H9 (cell line): ENCODE measurements around the gene CHD9. TPM values are rescaled to one million over a fixed set of nuclear protein-coding genes. Genes with fewer than 3 reads are reported as not detected.

Experiments used
- DNase-seq: peaks from one replicate; pipeline ENCODE4 v3.0.0-alpha.2; 2017
- H2AFZ ChIP-seq: one replicate; pipeline ENCODE4 v1.6.1; 2013; ENCODE audit warnings: mild to moderate bottlenecking, low read length, control low read depth, moderate library complexity
- H2AK5ac ChIP-seq: 2 replicates; pipeline ENCODE4 v1.6.1; 2013; ENCODE audit warnings: low read length, control low read depth, mixed read lengths; ENCODE audit not compliant: insufficient read length
- H2BK120ac ChIP-seq: one replicate; pipeline ENCODE4 v1.6.1; 2013; ENCODE audit warnings: low read depth, mild to moderate bottlenecking, low read length, control low read depth, inconsistent platforms; ENCODE audit not compliant: poor library complexity, severe bottlenecking
- H2BK12ac ChIP-seq: 2 replicates; pipeline ENCODE4 v1.6.1; 2013; ENCODE audit warnings: low read length, control low read depth, mixed read lengths, low read depth; ENCODE audit not compliant: insufficient read length
- H2BK15ac ChIP-seq: 2 replicates; pipeline ENCODE4 v1.6.1; 2013; ENCODE audit warnings: low read depth, low read length, control low read depth
- H2BK20ac ChIP-seq: one replicate; pipeline ENCODE4 v1.6.1; 2013; ENCODE audit warnings: low read depth, mild to moderate bottlenecking, low read length, control low read depth, inconsistent platforms; ENCODE audit not compliant: poor library complexity, severe bottlenecking
- H2BK5ac ChIP-seq: 2 replicates; pipeline ENCODE4 v1.6.1; 2013; ENCODE audit warnings: low read length, control low read depth, mixed read lengths; ENCODE audit not compliant: insufficient read length
- H3K14ac ChIP-seq: 2 replicates; pipeline ENCODE4 v1.6.1; 2013; ENCODE audit warnings: low read length, control low read depth; ENCODE audit not compliant: insufficient read depth
- H3K18ac ChIP-seq: 2 replicates; pipeline ENCODE4 v1.6.1; 2013; ENCODE audit warnings: low read depth, mild to moderate bottlenecking, mixed read lengths, low read length, control low read depth; ENCODE audit not compliant: insufficient read length
- H3K23ac ChIP-seq: 2 replicates; pipeline ENCODE4 v1.6.1; 2013; ENCODE audit warnings: low read length, control low read depth, mixed read lengths, low read depth; ENCODE audit not compliant: insufficient read length
- H3K23me2 ChIP-seq: 2 replicates; pipeline ENCODE4 v1.6.1; 2013; ENCODE audit warnings: low read depth, mild to moderate bottlenecking, mixed read lengths, low read length, control low read depth; ENCODE audit not compliant: insufficient read length, poor library complexity, severe bottlenecking
- H3K27ac ChIP-seq: 2 replicates; pipeline ENCODE4 v1.5.1; 2013; ENCODE audit warnings: low read length, control low read depth, mixed read lengths, low read depth; ENCODE audit not compliant: insufficient read length
- H3K27me3 ChIP-seq: 2 replicates; pipeline ENCODE4 v1.6.1; 2013; ENCODE audit warnings: low read length, control low read depth, inconsistent platforms; ENCODE audit not compliant: insufficient read depth
- H3K4ac ChIP-seq: 2 replicates; pipeline ENCODE4 v1.6.1; 2013; ENCODE audit warnings: low read depth, mild to moderate bottlenecking, control low read depth, inconsistent platforms, low read length, moderate library complexity
- H3K4me1 ChIP-seq: 2 replicates; pipeline ENCODE4 v1.6.1; 2013; ENCODE audit warnings: low read length, control low read depth, inconsistent platforms; ENCODE audit not compliant: insufficient read depth
- H3K4me2 ChIP-seq: 2 replicates; pipeline ENCODE4 v1.6.1; 2013; ENCODE audit warnings: low read length, control low read depth, mixed read lengths; ENCODE audit not compliant: insufficient read length, insufficient read depth
- H3K56ac ChIP-seq: 2 replicates; pipeline ENCODE4 v1.6.1; 2013; ENCODE audit warnings: low read depth, mild to moderate bottlenecking, mixed read lengths, low read length, control low read depth; ENCODE audit not compliant: insufficient read length
- H3K79me1 ChIP-seq: 2 replicates; pipeline ENCODE4 v1.6.1; 2013; ENCODE audit warnings: low read depth, mild to moderate bottlenecking, moderate library complexity, low read length, control low read depth, inconsistent platforms; ENCODE audit not compliant: insufficient read depth, poor library complexity, severe bottlenecking
- H3K79me2 ChIP-seq: 2 replicates; pipeline ENCODE4 v1.6.1; 2013; ENCODE audit warnings: low read length, control low read depth, inconsistent platforms; ENCODE audit not compliant: insufficient read depth
- H3K9ac ChIP-seq: 2 replicates; pipeline ENCODE4 v1.6.1; 2013; ENCODE audit warnings: low read length, control low read depth, mixed read lengths; ENCODE audit not compliant: insufficient read length; ENCODE audit errors: extremely low read depth
- H3K9me3 ChIP-seq: one replicate; pipeline ENCODE4 v1.6.1; 2013; ENCODE audit warnings: low read depth, low read length, inconsistent platforms; ENCODE audit not compliant: control insufficient read depth
- H3T11ph ChIP-seq: one replicate; pipeline ENCODE4 v1.6.1; 2013; ENCODE audit warnings: mild to moderate bottlenecking, low read length, control low read depth, inconsistent platforms
- H4K20me1 ChIP-seq: one replicate; pipeline ENCODE4 v1.6.1; 2013; ENCODE audit not compliant: control insufficient read depth, insufficient read length, insufficient read depth
- H4K5ac ChIP-seq: 2 replicates; pipeline ENCODE4 v1.6.1; 2013; ENCODE audit warnings: low read depth, mild to moderate bottlenecking, mixed read lengths, low read length, control low read depth; ENCODE audit not compliant: insufficient read length
- H4K8ac ChIP-seq: replicated peaks from 2 replicates; pipeline ENCODE4 v1.6.1; 2013; ENCODE audit warnings: low read length, control low read depth, mixed read lengths, low read depth; ENCODE audit not compliant: insufficient read length
- H4K91ac ChIP-seq: 2 replicates; pipeline ENCODE4 v1.6.1; 2013; ENCODE audit warnings: low read depth, mild to moderate bottlenecking, moderate library complexity, mixed read lengths, low read length, control low read depth; ENCODE audit not compliant: insufficient read length
- H3K27ac Mint-ChIP-seq, 3 experiments: 2 replicates in 2 of 3; 3 replicates in 1 of 3; pipeline ENCODE4 v1.8.0; 2020 to 2021; ENCODE audit warnings: mixed read lengths in 3 of 3, mild to moderate bottlenecking in 1 of 3, moderate library complexity in 1 of 3
- H3K27me3 Mint-ChIP-seq: 2 replicates; pipeline ENCODE4 v1.8.0; 2021; ENCODE audit warnings: low read depth, mild to moderate bottlenecking, moderate library complexity, mixed read lengths
- H3K36me3 Mint-ChIP-seq, 3 experiments: 2 replicates in 2 of 3; 3 replicates in 1 of 3; pipeline ENCODE4 v1.8.0; 2020 to 2021; ENCODE audit warnings: low read depth in 3 of 3, mixed read lengths in 3 of 3; ENCODE audit not compliant: insufficient read depth in 1 of 3
- H3K4me1 Mint-ChIP-seq, 2 experiments: 2 replicates each; pipeline ENCODE4 v1.8.0; 2020; ENCODE audit warnings: mixed read lengths in 2 of 2
- H3K4me3 Mint-ChIP-seq, 2 experiments: 2 replicates in 1 of 2; 3 replicates in 1 of 2; pipeline ENCODE4 v1.8.0; 2020 to 2021; ENCODE audit warnings: mild to moderate bottlenecking in 2 of 2, mixed read lengths in 2 of 2, moderate library complexity in 1 of 2
- H3K9me3 Mint-ChIP-seq, 2 experiments: 2 replicates in 1 of 2; 3 replicates in 1 of 2; pipeline ENCODE4 v1.8.0; 2020; ENCODE audit warnings: mild to moderate bottlenecking in 2 of 2, mixed read lengths in 2 of 2, moderate library complexity in 1 of 2
- CTCF ChIP-seq: fragments of 200-600 bp; sonication (generic); conservative IDR thresholded peaks from 3 replicates; pipeline ENCODE4 v1.8.0; 2021; ENCODE audit warnings: antibody characterized with exemption, mild to moderate bottlenecking
- WGBS: extraction: QIAGEN DNeasy Blood & Tissue Kit; methylation state at CpG from one replicate; pipeline ENCODE4 v1.1.7; 2013; ENCODE audit warnings: missing lambda C conversion rate, low lambda C conversion rate, mixed read lengths; ENCODE audit not compliant: insufficient read length; ENCODE audit errors: extremely low coverage; 5-methylcytosine and 5-hydroxymethylcytosine counted together
- total RNA-seq: library from RNA; stranded (reverse); gene quantifications from 2 replicates; pipeline ENCODE4 v1.2.1, GENCODE V29; 2021

CHD9 gene
- total RNA-seq, 1 experiment from 2014 or later, result 46.2 TPM

- Histone ChIP-seq H3K14ac (no peak overlapping the region), H2AK5ac (no peak overlapping the region), H2BK5ac (no peak overlapping the region), H3K79me2 (peaks cover 4% of the 10 kb centered on the region; the same call in 1 of the 2 replicates), H4K20me1 (no peaks in the 10 kb centered on the region), H2BK120ac (no peak overlapping the region), H3K9ac (no peak overlapping the region), H3K9me3 (no peaks in the 10 kb centered on the region), H2BK15ac (no peak overlapping the region), H3K4ac (no peak overlapping the region), H3K27me3 (no peaks in the 10 kb centered on the region), H3K4me1 (no peaks in the 10 kb centered on the region), H2AFZ (no peak overlapping the region), H3K27ac (no peak overlapping the region), H3K4me2 (no peak overlapping the region), H4K5ac (no peak overlapping the region), H3K23me2 (no peaks in the 10 kb centered on the region), H3T11ph (no peak overlapping the region), H4K91ac (no peak overlapping the region), H3K23ac (no peak overlapping the region), H3K56ac (no peak overlapping the region), H3K79me1 (no peaks in the 10 kb centered on the region), H4K8ac (no peak overlapping the region), H2BK20ac (no peak overlapping the region), H2BK12ac (no peak overlapping the region), H3K18ac (no peak overlapping the region)
- no CpG with 5 or more reads among the region's 2 CpGs for WGBS
- H3K9me3 Mint-ChIP-seq, result no peaks in the 10 kb centered on the region
- no peak overlapping the region for H3K4me3 Mint-ChIP-seq
- no peaks in the 10 kb centered on the region for H3K27me3 Mint-ChIP-seq
- no peak for DNase-seq
- H3K4me1 Mint-ChIP-seq, result peaks cover 8 to 19% of the 10 kb centered on the region in 2 experiments
- H3K36me3 Mint-ChIP-seq, result peaks cover 16 to 32% (median 21%) of the 10 kb centered on the region in 3 experiments; a peak in 6 of 7 replicates
- no peak for TF ChIP-seq CTCF
- peak overlapping the region in 1 of 3 experiments; percentile 45; a peak in 1 of 7 replicates for H3K27ac Mint-ChIP-seq
Measured at GRCh38 chr16:53216798-53217197, 162.0 kb downstream of the CHD9 start.
